ENCODE results near the gene UNKL. TPM values are rescaled to one million over a fixed set of nuclear protein-coding genes. Genes with fewer than 3 reads are reported as not detected.
A peak's percentile ranks its signal among the peaks of the same experiment; 100 is the strongest.

The UNKL gene
- polyA plus RNA-seq, 1 donor from 2014 or later, result 9.2 TPM

DNA sequence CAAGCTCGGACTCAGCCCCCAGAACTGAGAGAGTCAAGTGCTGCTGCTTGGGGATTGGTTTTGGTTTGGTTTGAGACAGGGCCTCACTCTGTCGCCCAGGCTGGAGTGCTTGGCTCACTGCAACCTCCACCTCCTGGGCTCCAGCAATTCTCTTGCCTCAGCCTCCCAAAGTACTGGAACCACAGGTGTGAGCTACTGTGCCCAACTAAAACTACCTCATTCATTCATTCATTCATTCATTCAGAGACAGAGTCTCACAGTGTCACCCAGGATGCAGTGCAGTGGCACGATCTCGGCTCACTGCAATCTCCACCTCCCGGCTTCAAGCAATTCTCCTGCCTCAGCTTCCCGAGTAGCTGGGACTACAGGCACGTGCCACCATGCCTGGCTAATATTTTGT lies 24.7 kb downstream of the UNKL start:
- H3K36me3 Mint-ChIP-seq, result no peaks in the 10 kb centered on the region

DNA sequence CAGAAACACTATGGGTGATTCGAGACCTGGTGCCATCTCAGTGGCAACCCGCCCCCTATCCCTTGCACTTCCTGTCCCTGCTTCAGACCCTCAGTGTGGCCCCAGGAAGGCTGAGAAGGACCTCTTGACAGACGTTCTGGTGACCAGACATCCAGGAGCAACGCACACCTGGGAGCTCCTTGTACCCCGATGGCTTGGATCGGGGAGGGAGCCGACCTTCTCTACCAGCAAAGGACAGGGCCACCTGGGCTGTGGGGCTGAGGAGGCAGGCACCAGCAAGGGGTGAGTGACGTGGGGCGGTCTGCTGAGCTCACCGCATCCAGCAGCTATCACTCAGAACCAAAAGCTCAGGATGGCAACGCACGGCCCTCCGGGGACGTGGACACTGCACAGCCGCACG lies 27.2 kb downstream of the UNKL start:
- H3K27ac Mint-ChIP-seq, result no peak overlapping the region
- no peak overlapping the region for H3K4me3 Mint-ChIP-seq
- no peaks in the 10 kb centered on the region for H3K27me3 Mint-ChIP-seq
- no peaks in the 10 kb centered on the region for H3K4me1 Mint-ChIP-seq
- no peaks in the 10 kb centered on the region for H3K9me3 Mint-ChIP-seq
- H3K36me3 Mint-ChIP-seq, result no peaks in the 10 kb centered on the region

More for the DNA sequence above, 24.7 kb downstream of the UNKL start:
- H3K4me1 Mint-ChIP-seq, result no peaks in the 10 kb centered on the region
- no peaks in the 10 kb centered on the region for H3K9me3 Mint-ChIP-seq
- no peak overlapping the region for H3K4me3 Mint-ChIP-seq
- H3K27ac Mint-ChIP-seq, result peak overlapping the region in 1 of 3 donors; percentile 82
- H3K27me3 Mint-ChIP-seq, result no peaks in the 10 kb centered on the region

DNA sequence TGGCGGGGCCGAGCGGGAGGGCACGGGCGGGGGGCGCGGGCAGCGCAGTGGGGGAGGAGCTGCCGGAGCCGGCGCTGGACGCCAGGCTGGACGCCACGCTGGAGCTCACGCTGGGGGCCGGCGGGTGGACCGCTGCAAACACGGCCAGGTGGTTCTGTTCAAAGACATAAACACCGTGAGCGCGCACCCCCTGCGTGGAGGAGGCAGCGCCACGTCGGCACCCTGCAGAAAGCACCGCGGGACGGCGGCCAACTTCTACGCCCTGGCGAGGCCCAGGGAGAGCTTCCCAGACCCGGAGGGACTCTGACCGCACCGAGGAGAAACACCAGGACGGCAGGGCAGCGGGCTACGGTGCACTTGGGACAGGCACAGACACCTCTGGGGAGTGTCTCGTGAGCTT lies 29.3 kb downstream of the UNKL start:
- Mint-ChIP-seq H3K27ac (no peak overlapping the region), H3K27me3 (no peaks in the 10 kb centered on the region), H3K4me3 (no peak overlapping the region), H3K36me3 (peaks cover 4% of the 10 kb centered on the region), H3K4me1 (peaks cover under 1 to 1% (median under 1%) of the 10 kb centered on the region in 3 donors), H3K9me3 (no peaks in the 10 kb centered on the region)

DNA sequence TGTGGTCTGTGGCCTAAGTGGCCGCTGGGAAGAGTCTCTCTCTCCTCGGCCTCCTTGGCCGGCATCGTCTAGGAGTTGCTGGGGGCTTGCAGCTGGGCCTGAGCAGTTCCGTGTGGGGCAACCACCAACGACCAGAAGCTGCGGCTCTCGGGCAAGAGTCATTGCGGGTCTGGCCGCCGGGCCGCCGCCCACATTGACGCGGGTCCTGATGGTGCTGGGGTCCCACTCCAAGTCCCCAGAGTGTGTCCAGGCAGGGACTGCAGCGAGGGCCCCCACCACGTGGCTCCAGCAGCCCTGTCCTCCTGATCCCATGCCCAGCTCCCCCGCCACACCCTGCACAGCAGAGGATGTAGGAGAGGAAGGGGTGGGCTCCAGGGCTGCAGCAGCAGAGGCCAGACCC lies 30.9 kb downstream of the UNKL start:
- no peak overlapping the region for H3K4me3 Mint-ChIP-seq
- peaks cover 4% of the 10 kb centered on the region for H3K36me3 Mint-ChIP-seq
- peaks cover 4 to 8% (median 8%) of the 10 kb centered on the region in 3 donors for H3K4me1 Mint-ChIP-seq
- H3K27ac Mint-ChIP-seq, result no peak overlapping the region
- H3K27me3 Mint-ChIP-seq, result no peaks in the 10 kb centered on the region
- no peaks in the 10 kb centered on the region for H3K9me3 Mint-ChIP-seq

DNA sequence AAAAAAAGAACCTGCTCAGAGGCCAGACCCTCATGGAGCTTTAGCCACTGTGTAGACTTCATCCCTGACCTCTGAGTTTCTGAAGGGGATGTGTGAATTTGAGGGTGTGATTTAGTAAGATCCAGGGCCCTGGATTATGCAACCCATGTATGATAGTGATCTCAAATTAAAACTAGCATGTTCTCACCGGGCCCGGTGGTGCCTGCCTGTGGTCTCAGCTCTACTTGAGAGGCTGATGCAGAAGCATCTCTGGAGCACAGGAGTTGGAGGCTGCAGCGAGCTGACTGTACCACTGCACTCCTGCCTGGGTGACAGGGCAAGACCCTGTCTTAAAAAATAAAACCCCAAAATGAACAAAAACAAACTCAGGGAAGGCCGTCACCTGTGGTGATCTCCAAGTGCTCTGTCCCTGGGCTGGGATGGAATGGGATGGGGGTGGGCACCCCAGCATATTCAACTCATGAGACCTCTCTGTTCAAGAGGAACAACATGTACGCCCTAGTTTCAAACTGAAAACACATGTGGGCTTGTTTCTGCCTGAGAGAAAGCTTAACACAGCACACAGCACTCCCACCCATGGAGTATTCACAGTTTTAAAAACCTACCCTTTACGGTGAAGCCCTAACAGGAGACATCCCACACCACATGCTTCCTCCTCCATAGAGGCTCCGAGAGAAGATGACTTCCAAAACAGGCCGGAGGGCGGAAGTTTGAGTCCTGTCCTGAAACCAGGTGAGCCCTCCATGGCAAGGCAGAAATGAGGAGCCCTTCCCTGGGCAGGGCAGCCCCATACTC lies 32.7 kb downstream of the UNKL start:
- Mint-ChIP-seq H3K9me3 (no peaks in the 10 kb centered on the region), H3K4me1 (peaks cover 4 to 10% (median 8%) of the 10 kb centered on the region in 3 donors), H3K27ac (no peak overlapping the region), H3K27me3 (no peaks in the 10 kb centered on the region), H3K4me3 (no peak overlapping the region), H3K36me3 (peaks cover 4% of the 10 kb centered on the region)

DNA sequence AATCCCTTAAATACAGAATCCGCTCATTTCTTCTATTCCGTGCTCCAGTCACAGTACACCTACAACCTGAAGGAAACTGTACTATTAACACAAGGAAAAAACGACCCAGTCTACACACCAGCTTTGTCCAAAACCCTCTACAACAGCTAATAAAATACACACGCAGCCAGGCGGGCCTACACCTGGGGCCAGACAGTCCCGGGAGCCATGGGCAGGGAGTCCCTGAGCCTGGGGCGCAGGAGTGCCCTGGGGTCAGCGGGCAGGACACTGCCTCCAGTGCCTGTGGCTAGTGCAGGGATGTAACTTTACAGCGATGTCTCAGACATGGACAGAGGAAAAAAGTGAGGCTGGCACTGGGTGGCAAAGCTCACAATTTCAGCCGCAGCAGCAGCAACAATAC lies 34.3 kb downstream of the UNKL start:
- Mint-ChIP-seq H3K9me3 (no peaks in the 10 kb centered on the region), H3K4me3 (peak overlapping the region; percentile 67 to 86 (median 78)), H3K36me3 (peaks cover 4% of the 10 kb centered on the region), H3K4me1 (peaks cover 4 to 10% (median 8%) of the 10 kb centered on the region in 3 donors), H3K27ac (peak overlapping the region; percentile 72 to 81 (median 80)), H3K27me3 (no peaks in the 10 kb centered on the region)

DNA sequence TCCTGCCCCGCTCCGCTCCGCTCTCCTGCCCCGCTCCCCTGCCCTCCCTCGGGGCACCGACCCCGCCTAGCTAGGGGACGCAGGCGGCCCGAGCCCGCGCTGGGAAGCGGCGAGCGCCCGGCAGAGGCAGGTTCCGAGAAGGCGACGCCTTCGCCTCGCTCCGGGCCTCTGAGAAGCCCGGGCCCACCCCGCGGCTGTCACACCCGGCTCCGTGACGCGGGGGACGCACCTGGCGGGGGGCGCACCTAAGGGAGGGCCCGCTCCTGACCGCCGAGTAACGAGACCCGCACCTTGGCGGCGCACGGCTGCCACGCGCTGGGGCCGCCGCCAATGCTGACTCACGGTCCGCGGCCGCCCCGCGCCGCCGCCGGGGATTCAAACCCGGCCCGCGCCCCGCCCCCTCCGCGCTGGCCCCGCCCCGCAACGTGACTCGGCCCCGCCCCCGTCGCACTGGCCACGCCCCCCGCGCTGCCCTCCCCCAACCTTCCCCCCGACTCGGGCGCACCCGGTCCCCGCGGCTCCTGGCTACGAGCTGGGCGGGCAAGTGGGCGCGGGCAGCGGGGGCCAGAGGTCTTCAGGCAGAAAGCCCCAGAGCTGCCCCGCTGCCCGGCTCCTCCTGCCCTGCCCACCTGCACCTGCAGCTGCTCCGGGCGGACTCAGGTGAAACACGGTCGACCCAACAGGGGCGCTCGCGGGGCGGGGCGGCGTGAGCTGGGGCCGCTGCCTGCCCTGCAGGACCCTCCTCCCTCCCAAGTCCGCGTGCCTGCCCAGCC lies 35.0 kb downstream of the UNKL start:
- no peaks in the 10 kb centered on the region for H3K27me3 Mint-ChIP-seq
- H3K27ac Mint-ChIP-seq, result peak overlapping the region; percentile 80 to 86 (median 81)
- H3K4me3 Mint-ChIP-seq, result peak overlapping the region; percentile 67 to 86 (median 78)
- H3K9me3 Mint-ChIP-seq, result no peaks in the 10 kb centered on the region
- peaks cover 4 to 10% (median 8%) of the 10 kb centered on the region in 3 donors for H3K4me1 Mint-ChIP-seq
- H3K36me3 Mint-ChIP-seq, result peaks cover 4% of the 10 kb centered on the region

DNA sequence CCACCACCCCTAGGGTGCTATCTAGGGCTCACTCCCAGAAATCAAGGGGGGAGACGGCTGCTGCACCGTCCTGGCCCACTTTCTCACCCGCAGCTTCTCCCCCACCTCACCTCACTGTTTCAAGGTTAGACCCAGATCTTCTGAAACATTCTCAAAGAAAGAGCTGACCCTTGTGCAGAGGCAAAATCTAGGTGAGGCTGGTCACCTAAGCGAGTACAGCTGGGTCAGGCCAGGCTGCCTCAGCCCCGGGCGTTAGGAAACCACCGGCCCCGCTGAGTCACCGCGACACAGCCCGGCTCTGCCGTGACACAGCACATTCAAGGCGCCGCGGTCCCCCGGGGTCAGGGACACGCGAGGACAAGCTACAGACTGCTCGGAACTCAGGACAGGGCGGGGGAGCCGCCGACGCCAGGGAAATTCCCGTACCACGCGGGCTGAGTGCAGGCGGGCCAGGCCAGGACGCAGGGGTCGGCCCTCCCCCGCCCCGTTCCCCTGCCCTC lies 35.6 kb downstream of the UNKL start:
- Mint-ChIP-seq H3K9me3 (no peaks in the 10 kb centered on the region), H3K27me3 (no peaks in the 10 kb centered on the region), H3K27ac (peak overlapping the region in 1 of 3 donors; percentile 86), H3K4me1 (peaks cover 4 to 10% (median 8%) of the 10 kb centered on the region in 3 donors), H3K4me3 (peak overlapping the region; percentile 65 to 84 (median 70)), H3K36me3 (peaks cover 4% of the 10 kb centered on the region)

DNA sequence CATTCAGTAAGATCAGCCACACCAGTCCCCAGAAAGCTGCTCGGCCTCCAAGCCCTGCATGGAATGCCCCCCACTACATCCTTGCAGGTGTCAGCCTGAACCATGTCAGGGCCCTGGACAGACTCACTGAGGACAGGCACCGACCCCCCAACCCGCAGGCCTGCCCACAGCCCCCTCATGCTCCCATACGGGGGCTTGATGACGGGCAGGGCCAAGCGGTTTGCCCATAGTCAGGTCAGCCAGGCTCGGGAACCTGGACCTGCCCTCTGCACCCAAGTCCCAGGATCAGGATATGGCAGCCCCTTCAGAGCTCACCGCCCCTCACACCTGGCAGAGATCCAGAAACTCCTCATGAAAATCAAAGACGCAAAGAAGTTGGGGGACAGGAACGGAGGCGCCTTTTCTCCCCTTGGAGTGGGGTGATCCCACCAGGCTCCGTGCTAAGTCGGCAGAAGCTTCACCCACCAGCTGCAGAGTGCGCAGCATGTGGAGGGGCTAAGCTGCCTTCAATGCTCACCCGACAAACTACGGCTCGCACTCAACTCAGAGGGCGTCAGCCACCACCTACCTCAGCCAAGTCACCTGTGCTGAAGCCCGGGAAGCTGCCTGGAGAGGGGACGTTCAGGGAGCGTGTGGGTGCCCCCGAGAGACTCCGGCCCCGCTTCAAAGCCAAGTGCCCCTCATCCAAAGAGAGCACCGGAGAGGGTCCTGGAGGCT lies 36.3 kb downstream of the UNKL start:
- Mint-ChIP-seq H3K4me3 (peak overlapping the region in 3 of 4 donors; percentile 65 to 73 (median 66)), H3K27me3 (no peaks in the 10 kb centered on the region), H3K27ac (peak overlapping the region in 2 of 3 donors; percentile 86), H3K9me3 (no peaks in the 10 kb centered on the region), H3K4me1 (peaks cover 4 to 10% (median 8%) of the 10 kb centered on the region in 3 donors), H3K36me3 (peaks cover 4% of the 10 kb centered on the region)

DNA sequence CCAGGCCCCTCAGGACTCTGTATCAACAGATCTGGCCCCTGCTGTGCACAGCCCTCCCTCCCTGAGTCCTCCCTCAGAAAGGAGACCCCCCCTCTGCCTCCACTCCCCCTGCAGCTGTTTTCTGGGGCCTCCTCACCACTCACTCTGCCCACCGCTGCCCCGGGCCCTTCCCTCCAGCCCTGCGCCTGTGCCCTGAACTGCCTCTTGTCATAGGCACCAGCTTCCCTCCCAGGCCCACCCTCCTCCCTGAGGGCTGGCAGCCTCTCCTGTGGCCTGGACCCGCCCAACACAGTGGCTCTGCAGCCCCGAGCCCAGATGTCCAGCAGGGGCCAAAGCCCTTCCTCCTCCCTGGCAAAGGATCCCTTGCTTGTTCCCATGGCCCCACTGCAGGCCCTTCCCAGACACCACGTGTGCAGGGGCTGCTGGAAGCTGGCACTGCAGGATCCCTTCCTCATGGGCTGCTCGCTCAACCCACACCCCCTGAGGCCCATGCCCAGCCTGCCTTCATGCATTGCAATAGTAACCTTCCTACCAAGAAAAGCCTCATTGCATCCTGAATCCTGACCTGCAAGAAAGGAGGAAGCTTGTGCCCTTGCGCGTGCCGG lies 37.0 kb downstream of the UNKL start:
- no peaks in the 10 kb centered on the region for H3K9me3 Mint-ChIP-seq
- H3K27ac Mint-ChIP-seq, result peak overlapping the region in 1 of 3 donors; percentile 39
- H3K4me3 Mint-ChIP-seq, result peak overlapping the region in 1 of 4 donors; percentile 8
- H3K4me1 Mint-ChIP-seq, result peaks cover 4 to 10% (median 8%) of the 10 kb centered on the region in 3 donors
- no peaks in the 10 kb centered on the region for H3K27me3 Mint-ChIP-seq
- H3K36me3 Mint-ChIP-seq, result peaks cover 4% of the 10 kb centered on the region

DNA sequence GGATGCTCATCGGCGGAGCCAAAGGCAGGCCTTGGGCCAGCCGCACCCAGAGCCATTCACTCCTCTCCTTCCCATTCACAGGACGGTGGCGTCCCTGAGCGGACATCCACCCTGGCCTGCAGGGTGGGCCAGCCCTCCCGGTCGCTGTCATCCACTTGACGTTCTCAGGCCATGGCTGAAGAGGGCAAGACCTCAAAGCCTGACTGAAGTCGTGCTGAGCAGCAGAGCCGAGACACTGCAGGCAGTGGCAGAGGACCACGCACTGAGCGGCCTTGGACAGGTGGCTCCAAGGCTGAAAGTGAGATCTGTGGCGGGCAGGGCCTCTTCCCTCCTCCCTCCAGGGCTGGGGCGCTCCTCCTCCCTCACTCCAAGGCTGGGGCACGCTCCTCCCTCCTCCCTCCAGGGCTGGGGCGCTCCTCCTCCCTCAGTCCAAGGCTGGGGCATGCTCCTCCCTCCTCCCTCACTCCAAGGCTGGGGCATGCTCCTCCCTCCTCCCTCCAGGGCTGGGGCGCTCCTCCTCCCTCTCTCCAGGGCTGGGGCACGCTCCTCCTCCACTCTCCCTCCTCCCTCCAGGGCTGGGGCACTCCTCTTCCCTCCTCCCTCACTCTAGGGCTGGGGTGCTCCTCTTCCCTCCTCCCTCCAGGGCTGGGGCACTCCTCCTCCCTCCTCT lies 38.6 kb downstream of the UNKL start:
- Mint-ChIP-seq H3K4me3 (peak overlapping the region in 1 of 4 donors; percentile 43), H3K9me3 (no peaks in the 10 kb centered on the region), H3K4me1 (peaks cover 4 to 10% (median 8%) of the 10 kb centered on the region in 3 donors), H3K27me3 (no peaks in the 10 kb centered on the region), H3K36me3 (peaks cover 2% of the 10 kb centered on the region), H3K27ac (peak overlapping the region in 2 of 3 donors; percentile 60 to 73)

DNA sequence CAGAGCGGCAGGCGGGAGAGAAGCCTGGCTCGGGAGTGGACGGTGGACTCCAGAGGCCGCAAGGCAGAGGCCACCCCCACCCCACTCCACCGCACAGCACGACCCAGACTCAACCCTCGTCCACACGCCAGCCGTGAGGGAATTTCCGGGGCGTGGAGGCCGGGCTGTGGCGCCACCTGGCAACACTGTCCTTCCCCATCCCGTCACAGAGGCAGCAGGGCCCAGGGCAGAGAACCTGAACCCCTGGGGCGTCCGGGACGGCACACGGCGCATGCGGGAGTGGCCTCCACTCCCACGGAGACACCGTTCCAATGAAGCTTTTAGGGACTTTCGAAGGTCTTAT lies 39.2 kb downstream of the UNKL start:
- H3K36me3 Mint-ChIP-seq, result no peaks in the 10 kb centered on the region
- no peaks in the 10 kb centered on the region for H3K9me3 Mint-ChIP-seq
- H3K4me3 Mint-ChIP-seq, result no peak overlapping the region
- H3K4me1 Mint-ChIP-seq, result peaks cover 4 to 9% (median 7%) of the 10 kb centered on the region in 3 donors
- no peak overlapping the region for H3K27ac Mint-ChIP-seq
- no peaks in the 10 kb centered on the region for H3K27me3 Mint-ChIP-seq

DNA sequence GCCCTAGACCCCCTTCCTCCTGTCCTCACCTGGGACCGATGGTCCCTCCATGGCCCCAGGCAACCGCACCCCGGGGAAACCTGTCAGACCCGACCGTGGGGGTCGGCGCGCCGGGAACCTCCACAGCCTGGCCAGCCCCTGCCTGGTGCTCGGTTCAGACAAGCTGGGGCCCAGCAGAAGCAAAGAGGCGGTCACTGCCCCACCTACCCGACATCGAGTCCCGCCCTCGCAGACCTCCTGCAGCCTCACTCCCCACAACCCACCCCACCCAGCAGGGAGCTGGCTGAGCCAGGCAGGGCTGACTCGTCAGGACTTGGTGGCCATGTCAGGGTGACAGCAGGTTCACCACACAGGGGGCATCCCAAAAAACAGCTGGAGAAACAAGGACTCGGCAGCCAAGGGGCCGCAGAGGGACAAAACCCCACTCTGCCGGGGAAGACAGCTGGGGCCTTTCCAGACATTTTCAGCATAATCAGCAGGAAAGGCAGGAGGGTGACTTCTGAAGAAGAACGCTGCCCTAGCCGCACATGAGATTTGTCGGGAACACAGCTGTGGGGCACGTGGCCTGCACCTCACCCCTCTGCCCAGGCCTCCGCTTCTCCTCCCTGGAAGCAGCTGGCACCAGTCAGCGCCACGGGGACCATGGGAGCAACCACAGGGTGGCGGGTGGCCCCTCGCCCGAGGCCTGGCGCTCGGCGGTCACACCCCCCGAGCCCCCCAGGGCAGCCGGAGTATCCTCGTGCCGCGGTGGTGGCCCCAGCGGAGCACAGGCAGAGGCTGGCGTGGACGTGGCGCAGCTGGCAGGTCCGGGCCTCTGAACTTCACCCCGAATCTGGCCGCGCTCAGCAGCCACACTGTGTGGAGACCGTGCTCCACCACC lies 39.8 kb downstream of the UNKL start:
- Mint-ChIP-seq H3K27me3 (no peaks in the 10 kb centered on the region), H3K27ac (no peak overlapping the region), H3K36me3 (no peaks in the 10 kb centered on the region), H3K4me1 (peaks cover 0 to 5% (median 3%) of the 10 kb centered on the region in 3 donors), H3K9me3 (no peaks in the 10 kb centered on the region), H3K4me3 (no peak overlapping the region)
